ENCODE results near the gene FAM193B.
A peak's percentile ranks its signal among the peaks of the same experiment; 100 is the strongest.

FAM193B gene

GRCh38 chr5:177503351-177504085 lies 50.8 kb downstream of the FAM193B start:
- H2AFZ ChIP-seq (ENCODE audit: low read depth, low read length): no peak overlapping the region
- H3K4me3 ChIP-seq (ENCODE audit: low read length): no peak overlapping the region
- no peak overlapping the region for H3K4me2 ChIP-seq (ENCODE audit: low read length)
- no peaks in the 10 kb centered on the region for H3K79me2 ChIP-seq (ENCODE audit: low read length)
- peaks cover 5% of the 10 kb centered on the region for H3K36me3 ChIP-seq (replicated peaks; ENCODE audit: low read depth, low read length)
- no peaks in the 10 kb centered on the region for H3K9me3 ChIP-seq (ENCODE audit: insufficient read depth, low read length)
- TF ChIP-seq CTCF (IDR thresholded peaks at IDR 0.05; ENCODE audit: low read depth, low read length) (no peak), EZH2phosphoT487 (IDR thresholded peaks at IDR 0.05; ENCODE audit: low read depth) (no peak)
- H3K4me1 ChIP-seq (ENCODE audit: low read length): peaks cover 30% of the 10 kb centered on the region
- H3K27ac ChIP-seq (ENCODE audit: low read length): no peak overlapping the region
- H3K27me3 ChIP-seq (ENCODE audit: low read depth, low read length): peaks cover 13% of the 10 kb centered on the region
- peaks cover 26% of the 10 kb centered on the region for H4K20me1 ChIP-seq (ENCODE audit: insufficient read depth, low read length)
- no peak overlapping the region for H3K9ac ChIP-seq (ENCODE audit: low read length)

- H4K20me1 ChIP-seq (ENCODE audit: insufficient read depth, low read length): peaks cover 26% of the 10 kb centered on the region
- H3K9ac ChIP-seq (ENCODE audit: low read length): no peak overlapping the region
- no peaks in the 10 kb centered on the region for H3K9me3 ChIP-seq (ENCODE audit: insufficient read depth, low read length)
- H3K36me3 ChIP-seq (replicated peaks; ENCODE audit: low read depth, low read length): peaks cover 5% of the 10 kb centered on the region
- H3K79me2 ChIP-seq (ENCODE audit: low read length): no peaks in the 10 kb centered on the region
- no peak overlapping the region for H3K27ac ChIP-seq (ENCODE audit: low read length)
- H3K4me1 ChIP-seq (ENCODE audit: low read length): peaks cover 28% of the 10 kb centered on the region
- TF ChIP-seq CTCF (IDR thresholded peaks at IDR 0.05; ENCODE audit: low read depth, low read length) (no peak), EZH2phosphoT487 (IDR thresholded peaks at IDR 0.05; ENCODE audit: low read depth) (no peak)
- H3K4me3 ChIP-seq (ENCODE audit: low read length): no peak overlapping the region
- peak overlapping the region; percentile 71 for H3K4me2 ChIP-seq (ENCODE audit: low read length)
- H3K27me3 ChIP-seq (ENCODE audit: low read depth, low read length): peaks cover 19% of the 10 kb centered on the region
- no peak overlapping the region for H2AFZ ChIP-seq (ENCODE audit: low read depth, low read length)
Measured at GRCh38 chr5:177502886-177503285, 51.5 kb downstream of the FAM193B start.

GRCh38 chr5:177501874-177502678 lies 52.3 kb downstream of the FAM193B start:
- Histone ChIP-seq H2AFZ (ENCODE audit: low read depth, low read length) (no peak overlapping the region), H3K4me3 (ENCODE audit: low read length) (peak overlapping the region; percentile 22; the same call in 1 of the 2 replicates), H3K4me2 (ENCODE audit: low read length) (peak overlapping the region; percentile 71), H3K9ac (ENCODE audit: low read length) (no peak overlapping the region), H3K79me2 (ENCODE audit: low read length) (no peaks in the 10 kb centered on the region), H4K20me1 (ENCODE audit: insufficient read depth, low read length) (peaks cover 26% of the 10 kb centered on the region), H3K27ac (ENCODE audit: low read length) (peak overlapping the region; percentile 19; the same call in 1 of the 2 replicates), H3K9me3 (ENCODE audit: insufficient read depth, low read length) (no peaks in the 10 kb centered on the region), H3K36me3 (replicated peaks; ENCODE audit: low read depth, low read length) (peaks cover 5% of the 10 kb centered on the region), H3K27me3 (ENCODE audit: low read depth, low read length) (peaks cover 22% of the 10 kb centered on the region), H3K4me1 (ENCODE audit: low read length) (peaks cover 31% of the 10 kb centered on the region)
- TF ChIP-seq EZH2phosphoT487 (IDR thresholded peaks at IDR 0.05; ENCODE audit: low read depth): peak; percentile 48; the same call in 1 of the 2 replicates
- no peak for TF ChIP-seq CTCF (IDR thresholded peaks at IDR 0.05; ENCODE audit: low read depth, low read length)
